HG03280 (cell line): Measurements from ENCODE around the gene FSTL4.
"Not testable (repeated sequence)": the region's sequence is repeated elsewhere in the genome, so short reads cannot be mapped to it uniquely, and the experiment has no call there.

Source experiments
- ATAC-seq: cut with Tn5 transposase; IDR thresholded peaks from one replicate; pipeline ENCODE4 v1.9.1; 2021; ENCODE audit warnings: mild to moderate bottlenecking, moderate library complexity; ENCODE audit not compliant: unreplicated experiment

The FSTL4 gene

GRCh38 chr5:133205204-133205603 is 407.1 kb downstream of the FSTL4 start:
- no peak for ATAC-seq

- ATAC-seq, result no peak
These were observed 408.7 kb downstream of the FSTL4 start for GRCh38 chr5:133203317-133204305.

- ATAC-seq, result no peak
These were observed 410.2 kb downstream of the FSTL4 start for GRCh38 chr5:133202066-133202665.

GRCh38 chr5:133201310-133201709 is 411.0 kb downstream of the FSTL4 start:
- no peak for ATAC-seq

- no peak for ATAC-seq
These were observed 412.1 kb downstream of the FSTL4 start for GRCh38 chr5:133200256-133200655.

GRCh38 chr5:133199417-133200178 is 412.7 kb downstream of the FSTL4 start:
- ATAC-seq, result no peak

GRCh38 chr5:133198511-133198910 is 413.8 kb downstream of the FSTL4 start:
- ATAC-seq, result no peak

GRCh38 chr5:133196441-133197085 is 415.8 kb downstream of the FSTL4 start:
- no peak for ATAC-seq

- no peak for ATAC-seq
These were observed 417.1 kb downstream of the FSTL4 start for GRCh38 chr5:133195250-133195649.

- ATAC-seq, result no peak
These were observed 418.5 kb downstream of the FSTL4 start for GRCh38 chr5:133193794-133194193.

GRCh38 chr5:133192716-133193115 is 419.6 kb downstream of the FSTL4 start:
- ATAC-seq, result no peak

- ATAC-seq, result no peak
These were observed 422.5 kb downstream of the FSTL4 start for GRCh38 chr5:133189881-133190280.

- no peak for ATAC-seq
These were observed 432.9 kb downstream of the FSTL4 start for GRCh38 chr5:133179405-133179804.

- not testable (repeated sequence) for ATAC-seq
These were observed 441.5 kb downstream of the FSTL4 start for GRCh38 chr5:133170756-133171387.

- no peak for ATAC-seq
These were observed 447.6 kb downstream of the FSTL4 start for GRCh38 chr5:133164759-133165158.

GRCh38 chr5:133163839-133164238 is 448.5 kb downstream of the FSTL4 start:
- ATAC-seq, result no peak

GRCh38 chr5:133159543-133159942 is 452.8 kb downstream of the FSTL4 start:
- ATAC-seq, result no peak

- ATAC-seq, result no peak
These were observed 456.9 kb downstream of the FSTL4 start for GRCh38 chr5:133155326-133155969.

GRCh38 chr5:133154274-133155075 is 457.9 kb downstream of the FSTL4 start:
- ATAC-seq, result no peak
